Measurements from ENCODE around the gene S1PR3.
A peak's percentile ranks its signal among the peaks of the same experiment; 100 is the strongest.

The S1PR3 gene

DNA sequence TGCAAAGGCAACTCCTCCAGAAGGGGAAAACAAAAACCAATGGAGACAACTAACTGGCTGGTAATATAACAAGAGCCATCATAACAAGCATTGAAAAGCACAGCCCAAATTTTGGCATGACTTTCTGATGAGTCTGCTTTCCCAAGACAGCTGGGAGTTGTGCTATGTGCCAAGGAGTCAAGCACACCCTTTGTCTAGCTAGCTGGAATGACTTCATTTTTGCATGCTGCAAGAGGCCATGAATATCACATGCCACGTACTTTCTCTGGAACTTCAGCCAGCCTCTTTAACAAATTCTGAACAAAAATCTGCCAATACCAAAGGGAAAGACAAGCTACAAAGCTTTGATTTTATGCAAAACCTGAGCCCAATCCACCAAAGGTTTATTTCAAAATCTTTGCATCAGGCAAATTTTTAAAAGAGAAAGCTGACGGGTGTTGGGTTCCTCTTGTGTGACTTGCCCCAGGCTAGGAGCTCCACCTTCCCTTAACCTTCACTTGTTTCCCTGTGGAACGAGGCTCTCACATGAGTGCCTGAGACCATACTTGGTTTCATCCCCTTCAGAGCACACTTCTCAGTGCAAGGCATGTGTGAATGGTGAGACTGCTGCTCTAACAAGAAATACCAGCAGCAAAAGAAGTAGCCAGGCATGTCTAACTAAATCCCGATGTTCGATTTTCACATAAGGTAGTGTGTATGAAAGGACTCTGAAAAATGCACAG lies 47.3 kb downstream of the S1PR3 start:
- DNase-seq (ENCODE audit: low read depth, low spot score) = peak; percentile 31
- TF ChIP-seq, protein P1, sequence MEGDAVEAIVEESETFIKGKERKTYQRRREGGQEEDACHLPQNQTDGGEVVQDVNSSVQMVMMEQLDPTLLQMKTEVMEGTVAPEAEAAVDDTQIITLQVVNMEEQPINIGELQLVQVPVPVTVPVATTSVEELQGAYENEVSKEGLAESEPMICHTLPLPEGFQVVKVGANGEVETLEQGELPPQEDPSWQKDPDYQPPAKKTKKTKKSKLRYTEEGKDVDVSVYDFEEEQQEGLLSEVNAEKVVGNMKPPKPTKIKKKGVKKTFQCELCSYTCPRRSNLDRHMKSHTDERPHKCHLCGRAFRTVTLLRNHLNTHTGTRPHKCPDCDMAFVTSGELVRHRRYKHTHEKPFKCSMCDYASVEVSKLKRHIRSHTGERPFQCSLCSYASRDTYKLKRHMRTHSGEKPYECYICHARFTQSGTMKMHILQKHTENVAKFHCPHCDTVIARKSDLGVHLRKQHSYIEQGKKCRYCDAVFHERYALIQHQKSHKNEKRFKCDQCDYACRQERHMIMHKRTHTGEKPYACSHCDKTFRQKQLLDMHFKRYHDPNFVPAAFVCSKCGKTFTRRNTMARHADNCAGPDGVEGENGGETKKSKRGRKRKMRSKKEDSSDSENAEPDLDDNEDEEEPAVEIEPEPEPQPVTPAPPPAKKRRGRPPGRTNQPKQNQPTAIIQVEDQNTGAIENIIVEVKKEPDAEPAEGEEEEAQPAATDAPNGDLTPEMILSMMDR (IDR thresholded peaks at IDR 0.05; ENCODE audit: insufficient read depth, low read length, missing control alignments) = no peak
- ChIA-PET CTCF (interaction anchor here (1.1 kb wide), 1 partner anchor 11 kb away, joined by 5 read pairs; no protein-coding TSS in a partner anchor), POLR2A (no interaction called here)
- H3K4me3 ChIP-seq (ENCODE audit: low read depth, low read length) = no peak overlapping the region

DNA sequence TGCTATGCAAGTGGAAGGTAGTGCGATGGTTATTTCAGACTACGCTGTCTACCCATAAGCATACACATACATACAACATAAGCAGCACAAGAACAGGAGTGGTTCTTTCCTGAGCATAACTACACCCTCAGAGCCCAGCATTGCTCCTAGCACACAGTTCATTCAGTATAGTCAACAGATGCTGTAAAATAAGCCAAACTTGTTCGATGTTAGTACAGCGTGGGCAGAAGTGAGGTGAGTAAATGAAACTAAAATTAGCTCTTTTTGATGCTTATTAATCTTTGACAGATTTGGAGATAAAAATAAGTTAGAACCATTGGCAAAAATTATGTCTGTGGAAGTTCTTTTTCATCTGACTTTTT lies 47.8 kb downstream of the S1PR3 start:
- CTCF ChIA-PET = interaction anchor here (1.1 kb wide), 1 partner anchor 10 kb away, joined by 5 read pairs; no protein-coding TSS in a partner anchor
- DNase-seq (ENCODE audit: low read depth, low spot score) = no peak
- TF ChIP-seq, protein P1 (IDR thresholded peaks at IDR 0.05; ENCODE audit: insufficient read depth, low read length, missing control alignments) = no peak
- no peak overlapping the region for H3K4me3 ChIP-seq (ENCODE audit: low read depth, low read length)
- POLR2A ChIA-PET = no interaction called here

DNA sequence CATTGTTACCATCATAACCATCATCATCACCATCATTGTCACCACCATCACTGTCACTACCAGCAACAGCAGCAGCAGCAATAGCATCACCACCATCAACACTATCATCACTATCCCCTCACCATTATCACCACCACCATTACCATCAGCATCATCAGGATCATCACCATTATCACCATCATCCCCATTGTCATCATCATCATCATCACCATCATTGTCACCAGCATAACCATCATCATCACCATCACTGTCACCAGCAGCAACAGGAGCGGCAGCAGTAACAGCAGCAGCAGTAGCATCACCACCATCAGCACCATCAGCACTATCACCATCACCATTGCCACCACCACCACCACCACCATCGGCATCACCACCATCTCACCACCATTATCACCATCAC lies 48.4 kb downstream of the S1PR3 start:
- no peak for DNase-seq (ENCODE audit: low read depth, low spot score)
- ChIA-PET POLR2A (no interaction called here), CTCF (no interaction called here)
- no peak overlapping the region for H3K4me3 ChIP-seq (ENCODE audit: low read depth, low read length)
- TF ChIP-seq, protein P1 (IDR thresholded peaks at IDR 0.05; ENCODE audit: insufficient read depth, low read length, missing control alignments) = no peak

DNA sequence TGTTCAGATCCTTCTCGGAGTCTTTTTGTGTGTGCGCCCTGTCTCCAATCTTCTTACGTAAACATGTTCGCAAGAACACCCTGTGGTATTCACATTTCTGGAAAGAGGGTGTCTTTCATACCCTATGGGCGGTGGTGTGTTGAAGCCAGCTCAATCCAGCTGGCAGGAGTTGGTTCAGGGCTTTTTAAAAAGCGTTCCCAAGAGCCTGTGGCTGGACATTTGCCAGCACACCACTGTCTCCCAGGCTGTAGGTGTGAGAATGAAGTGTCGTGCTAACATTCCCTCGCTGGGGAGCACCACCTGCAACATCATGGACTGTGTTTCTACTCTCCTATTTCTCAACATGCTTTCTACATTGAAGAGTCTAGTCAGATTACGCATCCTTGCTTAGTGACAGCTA lies 51.7 kb downstream of the S1PR3 start:
- DNase-seq (ENCODE audit: low read depth, low spot score) = no peak
- ChIA-PET POLR2A (no interaction called here), CTCF (no interaction called here)
- H3K4me3 ChIP-seq (ENCODE audit: low read depth, low read length) = no peak overlapping the region
- TF ChIP-seq, protein P1 (IDR thresholded peaks at IDR 0.05; ENCODE audit: insufficient read depth, low read length, missing control alignments) = no peak

DNA sequence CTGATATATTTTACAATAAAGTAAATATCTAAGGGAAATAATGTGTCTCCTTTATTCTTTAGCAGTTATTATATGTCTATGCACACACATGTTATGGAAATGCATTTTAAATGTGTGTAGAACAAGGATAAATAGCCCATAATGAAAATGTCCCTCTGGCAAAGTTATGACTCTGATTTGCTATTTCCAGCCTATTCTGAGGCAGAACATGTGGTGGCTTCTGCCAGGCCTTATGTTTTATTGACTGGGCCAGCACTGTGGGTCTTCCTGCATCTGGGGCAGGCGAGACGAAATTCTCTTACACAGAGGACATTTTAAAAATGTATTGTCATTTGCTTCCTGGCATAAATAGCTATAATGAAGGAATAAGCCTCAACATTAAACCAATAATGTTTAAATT lies 52.8 kb downstream of the S1PR3 start:
- TF ChIP-seq, protein P1 (IDR thresholded peaks at IDR 0.05; ENCODE audit: insufficient read depth, low read length, missing control alignments) = no peak
- no peak for DNase-seq (ENCODE audit: low read depth, low spot score)
- ChIA-PET CTCF (no interaction called here), POLR2A (no interaction called here)
- H3K4me3 ChIP-seq (ENCODE audit: low read depth, low read length) = no peak overlapping the region

DNA sequence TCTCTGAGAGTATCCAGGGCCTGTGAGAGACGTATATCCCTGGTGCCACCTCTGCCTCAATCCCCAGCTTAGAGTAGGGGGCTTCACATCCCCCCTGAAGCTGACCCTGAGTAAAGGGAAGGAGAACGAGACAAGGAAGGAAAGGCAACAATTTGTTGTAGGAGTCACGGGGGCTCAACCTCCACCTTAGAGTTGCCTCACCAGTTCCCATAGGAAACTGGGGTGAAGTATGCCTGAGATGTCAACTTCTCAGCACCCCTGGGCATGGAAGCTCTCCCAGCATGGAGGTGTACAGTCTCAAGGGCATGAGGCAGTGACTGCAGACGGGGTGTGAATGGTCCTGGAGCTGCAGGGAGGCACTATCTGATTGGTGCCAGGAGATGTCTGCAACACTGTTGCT lies 53.6 kb downstream of the S1PR3 start:
- no peak overlapping the region for H3K4me3 ChIP-seq (ENCODE audit: low read depth, low read length)
- no peak for DNase-seq (ENCODE audit: low read depth, low spot score)
- ChIA-PET CTCF (no interaction called here), POLR2A (no interaction called here)
- TF ChIP-seq, protein P1 (IDR thresholded peaks at IDR 0.05; ENCODE audit: insufficient read depth, low read length, missing control alignments) = no peak

All from AG04449 (cell line).